ENCODE measurements around the gene PIM1. TPM values are rescaled to one million over a fixed set of nuclear protein-coding genes. Genes with fewer than 3 reads are reported as not detected.
"Not testable (repeated sequence)": the region's sequence is repeated elsewhere in the genome, so short reads cannot be mapped to it uniquely, and the experiment has no call there.

The PIM1 gene
- total RNA-seq, 3 donors from 2014 or later = 17.4 to 56.0 (median 31.6) TPM

GRCh38 chr6:37177935-37178517 is 8.1 kb downstream of the PIM1 start:
- no peaks in the 10 kb centered on the region for H3K27me3 ChIP-seq
- no peak overlapping the region for H3K4me3 ChIP-seq
- intact Hi-C loops (cut with DNase I; ENCODE audit: low total_unique reads) = loop anchor here (10.0 kb wide), 1 partner anchor 153 kb away; no protein-coding TSS in a partner anchor
- no peaks in the 10 kb centered on the region for H3K9me3 ChIP-seq
- DNase-seq (ENCODE audit: low spot score in 2 of 2) = no peak
- H3K36me3 ChIP-seq = no peaks in the 10 kb centered on the region
- H3K27ac ChIP-seq = no peak overlapping the region
- no peaks in the 10 kb centered on the region for H3K4me1 ChIP-seq
- TF ChIP-seq POLR2AphosphoS5 (IDR thresholded peaks at IDR 0.05) = no peak
- TF ChIP-seq POLR2A (IDR thresholded peaks at IDR 0.05) = no peak
- no peak for TF ChIP-seq CTCF (IDR thresholded peaks at IDR 0.05)

GRCh38 chr6:37180075-37180474 is 10.1 kb downstream of the PIM1 start:
- Histone ChIP-seq H3K27ac (no peak overlapping the region), H3K4me3 (no peak overlapping the region), H3K27me3 (no peaks in the 10 kb centered on the region), H3K4me1 (no peaks in the 10 kb centered on the region), H3K36me3 (no peaks in the 10 kb centered on the region), H3K9me3 (no peaks in the 10 kb centered on the region)
- no peak for DNase-seq (ENCODE audit: low spot score in 2 of 2)
- no peak for TF ChIP-seq POLR2A (IDR thresholded peaks at IDR 0.05)
- no peak for TF ChIP-seq POLR2AphosphoS5 (IDR thresholded peaks at IDR 0.05)
- no peak for TF ChIP-seq CTCF (IDR thresholded peaks at IDR 0.05)
- intact Hi-C loops (cut with DNase I; ENCODE audit: low total_unique reads) = loop anchor here (5.0 kb wide), 1 partner anchor 823 kb away; no protein-coding TSS in a partner anchor

- intact Hi-C loops (cut with DNase I; ENCODE audit: low total_unique reads) = loop anchor here (5.0 kb wide), 1 partner anchor 823 kb away; no protein-coding TSS in a partner anchor
- not testable (repeated sequence) for H3K27ac ChIP-seq
These were observed 10.7 kb downstream of the PIM1 start for GRCh38 chr6:37180610-37181009.

GRCh38 chr6:37182736-37183590 is 13.0 kb downstream of the PIM1 start:
- H3K9me3 ChIP-seq = no peaks in the 10 kb centered on the region
- no peaks in the 10 kb centered on the region for H3K27me3 ChIP-seq
- H3K4me3 ChIP-seq = no peak overlapping the region
- intact Hi-C loops (cut with DNase I; ENCODE audit: low total_unique reads) = loop anchor here (5.0 kb wide), 1 partner anchor 826 kb away; no protein-coding TSS in a partner anchor
- no peak for DNase-seq (ENCODE audit: low spot score in 2 of 2)
- H3K27ac ChIP-seq = peak overlapping the region in 1 of 2 donors; percentile 35
- TF ChIP-seq POLR2A (IDR thresholded peaks at IDR 0.05) (no peak), POLR2AphosphoS5 (IDR thresholded peaks at IDR 0.05) (no peak), CTCF (IDR thresholded peaks at IDR 0.05) (no peak)
- H3K36me3 ChIP-seq = no peaks in the 10 kb centered on the region
- no peaks in the 10 kb centered on the region for H3K4me1 ChIP-seq

More at GRCh38 chr6:37180610-37181009, 10.7 kb downstream of the PIM1 start:
- not testable (repeated sequence) for H3K36me3 ChIP-seq; H3K4me1 ChIP-seq; H3K27me3 ChIP-seq; H3K9me3 ChIP-seq; DNase-seq (ENCODE audit: low spot score in 2 of 2); H3K4me3 ChIP-seq

- H3K27ac ChIP-seq; H3K9me3 ChIP-seq; intact Hi-C loops (cut with DNase I; ENCODE audit: low total_unique reads); H3K27me3 ChIP-seq; H3K4me3 ChIP-seq; DNase-seq (ENCODE audit: low spot score in 2 of 2); H3K36me3 ChIP-seq; H3K4me1 ChIP-seq: not testable (repeated sequence)
These were observed 16.2 kb downstream of the PIM1 start for GRCh38 chr6:37185949-37186720.

All from breast epithelium (tissue), 4 donors.